Kidney epithelial cell (primary cell): ENCODE data around the gene RUFY4. TPM values are rescaled to one million over a fixed set of nuclear protein-coding genes. Genes with fewer than 3 reads are reported as not detected.
"Not testable (repeated sequence)": the region's sequence is repeated elsewhere in the genome, so short reads cannot be mapped to it uniquely, and the experiment has no call there.

ENCODE experiments used
- DNase-seq: peaks from one replicate; pipeline ENCODE4 v3.0.0-alpha.2; 2010; ENCODE audit warnings: low read depth
- H3K27me3 ChIP-seq: 2 replicates; pipeline ENCODE4 v1.6.0; 2011; ENCODE audit warnings: low read length; ENCODE audit not compliant: control insufficient read depth, insufficient read depth
- H3K36me3 ChIP-seq: 2 replicates; pipeline ENCODE4 v1.5.1; 2011; ENCODE audit warnings: low read length; ENCODE audit not compliant: control insufficient read depth, insufficient read depth
- H3K4me3 ChIP-seq: 2 replicates; pipeline ENCODE4 v1.5.1; 2011; ENCODE audit warnings: low read depth, mild to moderate bottlenecking, control low read depth, low read length
- total RNA-seq: library from RNA; depleted of rRNA; stranded (reverse); fragments of >200 nt; gene quantifications from 2 replicates; pipeline ENCODE4 v1.2.3, GENCODE V29; 2015
- TF ChIP-seq, protein P1 (sequence below): IDR thresholded peaks from 2 replicates; pipeline ENCODE4 v1.5.1; 2011; ENCODE audit warnings: mild to moderate bottlenecking, moderate library complexity, low read length, control low read depth, inconsistent platforms; ENCODE audit not compliant: insufficient read depth, poor library complexity, severe bottlenecking

The RUFY4 gene, protein sequence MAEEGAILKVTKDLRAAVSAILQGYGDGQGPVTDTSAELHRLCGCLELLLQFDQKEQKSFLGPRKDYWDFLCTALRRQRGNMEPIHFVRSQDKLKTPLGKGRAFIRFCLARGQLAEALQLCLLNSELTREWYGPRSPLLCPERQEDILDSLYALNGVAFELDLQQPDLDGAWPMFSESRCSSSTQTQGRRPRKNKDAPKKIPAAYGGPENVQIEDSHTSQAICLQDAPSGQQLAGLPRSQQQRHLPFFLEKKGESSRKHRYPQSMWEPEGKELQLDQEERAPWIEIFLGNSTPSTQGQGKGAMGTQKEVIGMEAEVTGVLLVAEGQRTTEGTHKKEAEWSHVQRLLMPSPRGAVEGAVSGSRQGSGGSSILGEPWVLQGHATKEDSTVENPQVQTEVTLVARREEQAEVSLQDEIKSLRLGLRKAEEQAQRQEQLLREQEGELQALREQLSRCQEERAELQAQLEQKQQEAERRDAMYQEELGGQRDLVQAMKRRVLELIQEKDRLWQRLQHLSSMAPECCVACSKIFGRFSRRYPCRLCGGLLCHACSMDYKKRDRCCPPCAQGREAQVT
- not detected in 2 replicates for total RNA-seq

DNA sequence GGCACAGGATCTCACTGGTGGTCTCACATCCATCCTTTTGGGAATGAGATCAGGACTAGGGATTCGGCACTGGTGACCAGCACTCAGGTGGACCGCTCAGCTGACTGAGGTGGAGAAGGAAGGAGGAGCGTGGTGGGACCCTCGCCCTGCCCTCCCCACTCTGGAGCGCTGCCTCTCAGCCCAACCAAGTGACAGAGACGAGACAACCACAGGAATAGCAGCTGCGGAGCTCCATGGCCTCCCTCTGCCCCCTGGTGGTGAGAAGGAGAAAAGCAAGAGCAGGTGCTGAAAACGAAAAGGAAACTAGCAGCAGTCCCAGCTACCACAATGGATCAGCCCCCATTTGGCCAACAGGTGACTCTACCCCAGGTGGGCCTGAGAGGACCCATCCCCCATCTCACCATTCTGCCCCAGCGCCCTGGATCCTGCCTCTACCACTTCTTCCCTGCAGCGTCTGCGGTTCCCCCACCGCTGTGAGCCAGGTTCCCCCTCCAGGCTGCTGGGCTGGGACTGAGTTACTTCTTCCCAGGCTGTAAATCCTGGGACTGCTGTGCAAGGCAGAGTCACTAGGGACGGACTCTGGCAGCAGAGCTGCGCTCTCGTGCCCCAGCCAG lies at the start of gene RUFY4:
RUFY4 (plus strand) TSS at position 533 of the 614 bp plus-strand sequence. CDS start 1,353 bp downstream, outside the sequence.
- H3K36me3 ChIP-seq, result not testable (repeated sequence)
- Histone ChIP-seq H3K4me3 (peak within 1 kb of the TSS; percentile 37), H3K27me3 (peaks cover 34% of the 10 kb centered on the region)
- TF ChIP-seq, protein P1, sequence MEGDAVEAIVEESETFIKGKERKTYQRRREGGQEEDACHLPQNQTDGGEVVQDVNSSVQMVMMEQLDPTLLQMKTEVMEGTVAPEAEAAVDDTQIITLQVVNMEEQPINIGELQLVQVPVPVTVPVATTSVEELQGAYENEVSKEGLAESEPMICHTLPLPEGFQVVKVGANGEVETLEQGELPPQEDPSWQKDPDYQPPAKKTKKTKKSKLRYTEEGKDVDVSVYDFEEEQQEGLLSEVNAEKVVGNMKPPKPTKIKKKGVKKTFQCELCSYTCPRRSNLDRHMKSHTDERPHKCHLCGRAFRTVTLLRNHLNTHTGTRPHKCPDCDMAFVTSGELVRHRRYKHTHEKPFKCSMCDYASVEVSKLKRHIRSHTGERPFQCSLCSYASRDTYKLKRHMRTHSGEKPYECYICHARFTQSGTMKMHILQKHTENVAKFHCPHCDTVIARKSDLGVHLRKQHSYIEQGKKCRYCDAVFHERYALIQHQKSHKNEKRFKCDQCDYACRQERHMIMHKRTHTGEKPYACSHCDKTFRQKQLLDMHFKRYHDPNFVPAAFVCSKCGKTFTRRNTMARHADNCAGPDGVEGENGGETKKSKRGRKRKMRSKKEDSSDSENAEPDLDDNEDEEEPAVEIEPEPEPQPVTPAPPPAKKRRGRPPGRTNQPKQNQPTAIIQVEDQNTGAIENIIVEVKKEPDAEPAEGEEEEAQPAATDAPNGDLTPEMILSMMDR, result peak; percentile 77
- peak; percentile 42 for DNase-seq

DNA sequence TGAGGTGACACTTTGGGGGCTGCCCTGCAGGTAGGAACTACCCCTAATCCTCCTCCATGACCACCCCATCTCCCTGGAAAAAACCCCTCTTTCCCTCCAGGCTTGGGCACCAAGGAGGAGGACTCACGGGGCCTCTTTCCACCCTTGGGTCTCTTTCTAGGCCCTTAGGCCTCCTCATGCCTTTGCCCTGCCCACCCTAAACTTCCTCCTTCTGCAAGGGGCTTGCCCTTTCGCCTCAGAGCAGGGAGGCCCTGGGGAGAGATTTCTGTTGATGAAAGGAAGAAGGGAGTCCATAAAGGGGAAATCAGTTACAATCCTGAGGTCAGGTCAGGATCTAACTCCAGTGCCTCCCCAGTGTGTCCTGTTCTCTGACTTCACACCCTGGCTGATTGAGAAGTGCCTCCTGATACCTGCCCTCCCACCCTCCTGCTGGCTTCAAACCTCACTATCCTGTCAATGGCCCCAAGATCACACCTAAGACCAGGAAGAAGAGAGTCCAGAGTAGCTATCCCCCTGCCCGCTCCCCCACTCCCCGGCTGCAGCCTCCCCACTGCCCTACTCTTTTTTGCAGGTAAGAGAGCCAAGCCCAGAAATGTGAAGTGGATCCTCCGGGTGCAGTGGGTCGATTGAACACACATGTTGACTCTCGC lies 49.5 kb upstream of the RUFY4 start:
- DNase-seq, result no peak
- Histone ChIP-seq H3K4me3 (no peak overlapping the region), H3K36me3 (no peaks in the 10 kb centered on the region), H3K27me3 (peaks cover 3% of the 10 kb centered on the region)
- TF ChIP-seq, protein P1, result no peak

DNA sequence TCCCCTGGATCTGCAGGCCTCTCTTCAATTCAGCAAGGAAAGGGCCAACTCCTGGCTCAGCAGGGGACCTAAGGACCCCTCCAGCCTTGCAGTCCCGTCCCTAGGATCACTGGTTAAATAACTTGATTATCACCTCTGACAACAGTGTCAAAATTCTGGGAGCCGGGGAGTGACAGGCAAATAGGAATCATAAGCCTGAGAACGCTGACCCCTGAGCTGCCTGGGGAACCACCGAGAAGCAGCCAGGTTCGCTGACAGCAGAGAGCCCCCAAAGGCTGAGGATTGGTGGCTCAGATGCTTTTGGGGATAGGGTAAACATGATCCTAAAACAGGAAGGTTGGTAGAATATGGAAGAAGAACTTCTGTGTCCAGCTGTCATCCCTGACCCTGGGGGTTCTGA lies 48.8 kb upstream of the RUFY4 start:
- Histone ChIP-seq H3K4me3 (no peak overlapping the region), H3K36me3 (no peaks in the 10 kb centered on the region), H3K27me3 (peaks cover 3% of the 10 kb centered on the region)
- TF ChIP-seq, protein P1, result no peak
- DNase-seq, result no peak

DNA sequence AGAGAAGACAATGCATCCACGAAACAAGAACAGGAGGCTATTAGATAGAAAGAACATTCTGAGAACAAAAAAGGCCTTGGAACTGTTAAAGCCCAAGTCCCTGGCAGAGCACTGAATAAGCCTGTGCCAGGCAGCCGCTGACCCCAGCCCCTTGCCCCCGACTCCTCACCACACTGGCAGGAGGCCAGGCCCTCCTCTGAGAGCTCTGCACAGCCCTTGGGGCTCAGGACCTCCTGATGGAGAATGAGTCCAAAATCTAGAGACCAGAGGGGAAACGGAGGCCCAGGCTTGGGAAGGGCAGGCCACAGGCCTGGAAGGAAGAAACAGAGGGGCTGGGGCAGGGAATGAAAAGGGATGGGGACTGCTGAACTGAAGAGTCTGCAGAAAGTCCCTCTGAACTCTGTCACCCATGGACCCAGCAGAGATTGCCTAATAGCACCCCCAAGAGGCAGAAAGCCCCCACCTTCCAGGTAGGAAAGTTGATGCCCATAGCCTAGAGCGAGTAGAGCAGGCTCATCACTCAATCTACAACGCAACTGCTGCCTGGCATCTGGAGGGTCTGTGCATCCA lies 48.0 kb upstream of the RUFY4 start:
- H3K4me3 ChIP-seq, result no peak overlapping the region
- H3K36me3 ChIP-seq, result no peaks in the 10 kb centered on the region
- TF ChIP-seq, protein P1, result no peak
- H3K27me3 ChIP-seq, result peaks cover 3% of the 10 kb centered on the region
- no peak for DNase-seq

DNA sequence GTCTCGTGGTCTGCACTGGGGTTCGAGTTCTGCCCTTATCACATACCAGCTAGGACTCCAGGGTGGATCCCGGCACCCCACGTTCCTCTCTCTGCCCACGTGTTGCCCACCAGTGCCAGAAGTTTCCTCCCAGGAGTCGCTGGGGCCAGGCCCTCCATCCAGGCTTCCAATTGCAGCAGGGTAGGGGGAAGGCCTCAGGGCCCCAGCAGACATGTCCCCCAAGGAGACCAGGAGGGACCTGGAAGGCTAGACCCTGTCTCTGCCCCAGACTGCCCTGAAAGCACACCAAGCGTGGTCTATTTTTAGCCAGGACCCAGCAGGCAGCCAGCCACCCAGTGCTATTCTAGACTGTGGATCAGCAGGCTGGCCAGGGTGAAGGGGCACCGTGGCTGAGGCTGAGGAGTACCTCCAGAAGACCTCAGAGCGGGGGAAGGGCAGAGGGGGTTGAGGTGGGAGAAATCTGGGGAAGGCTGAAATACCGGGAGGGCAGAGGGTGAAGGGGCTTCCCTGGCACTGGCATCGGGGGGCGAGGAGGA lies 47.4 kb upstream of the RUFY4 start:
- peaks cover 4% of the 10 kb centered on the region for H3K27me3 ChIP-seq
- TF ChIP-seq, protein P1, result no peak
- no peaks in the 10 kb centered on the region for H3K36me3 ChIP-seq
- no peak overlapping the region for H3K4me3 ChIP-seq
- DNase-seq, result no peak
